Measurements from ENCODE around the gene ARID5A.
"Not testable (repeated sequence)": the region's sequence is repeated elsewhere in the genome, so short reads cannot be mapped to it uniquely, and the experiment has no call there.

ARID5A gene

DNA sequence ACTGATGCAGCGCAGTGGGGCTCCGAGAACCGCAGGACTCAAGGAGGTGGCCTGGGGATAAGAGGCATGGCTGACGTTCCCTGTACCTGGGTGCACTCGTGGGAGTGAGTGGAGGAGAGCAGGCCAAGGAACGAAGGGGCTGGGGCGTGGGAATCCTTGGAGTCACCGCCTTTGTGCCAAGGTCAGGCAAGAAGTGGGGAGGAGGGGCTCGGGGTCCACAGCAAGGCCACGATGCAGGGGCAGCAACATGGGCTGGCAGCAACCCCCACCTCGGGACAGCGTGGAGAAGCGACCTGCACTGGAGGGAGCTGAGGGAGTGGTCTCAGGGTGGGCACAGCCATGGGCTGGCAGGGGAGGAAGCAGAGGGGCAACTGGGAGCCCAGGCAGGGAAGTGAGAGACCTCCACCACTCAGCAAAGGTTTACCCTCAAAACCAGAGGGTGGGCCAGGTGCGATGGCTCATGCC lies 18.6 kb downstream of the ARID5A start:
- no peak for DNase-seq (ENCODE audit: low spot score)

DNA sequence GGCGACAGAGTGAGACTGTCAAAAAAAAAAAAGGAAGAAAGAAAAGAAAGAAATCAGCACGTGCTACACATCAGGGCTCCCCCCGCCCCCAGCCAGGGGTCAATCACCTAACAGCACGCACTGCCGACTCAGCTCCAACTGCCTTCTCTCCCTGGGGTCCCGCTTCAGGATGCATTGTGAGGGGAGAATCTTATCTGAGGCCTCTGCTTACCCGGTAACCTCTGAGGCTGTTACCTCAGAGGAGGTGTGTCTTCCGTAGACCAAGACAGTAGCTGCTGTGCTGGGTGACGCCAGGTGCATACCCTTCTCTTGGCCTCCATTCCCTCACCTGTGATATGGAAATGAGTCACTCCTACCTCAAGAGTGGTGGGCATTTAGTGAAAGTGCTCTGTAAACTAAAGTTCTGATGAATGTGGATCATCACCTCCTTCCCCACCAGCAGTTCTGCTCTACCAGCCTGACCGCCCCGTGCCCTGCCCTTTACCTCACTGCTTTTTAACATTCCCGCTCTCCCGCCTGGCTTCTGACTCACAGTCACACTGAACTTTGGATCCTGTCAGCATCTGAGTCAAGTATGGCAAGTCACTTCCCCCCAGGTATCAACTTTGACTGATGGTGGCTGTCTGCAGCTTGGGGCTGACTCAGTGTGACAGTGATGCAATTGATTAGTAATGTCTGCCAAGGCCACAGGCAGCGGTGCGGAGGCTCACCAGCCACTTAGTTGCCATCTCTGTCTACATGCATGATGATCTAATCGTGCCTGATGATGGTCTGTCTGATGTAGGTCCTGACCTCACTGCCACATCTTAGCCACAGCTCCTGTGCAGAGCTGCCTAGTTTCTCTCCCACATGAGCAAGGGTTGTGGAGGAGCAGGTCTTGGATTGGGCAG lies 20.1 kb downstream of the ARID5A start:
- DNase-seq (ENCODE audit: low spot score) = no peak

GRCh38 chr2:96557421-96557820 lies 20.9 kb downstream of the ARID5A start:
- not testable (repeated sequence) for DNase-seq (ENCODE audit: low spot score)

DNA sequence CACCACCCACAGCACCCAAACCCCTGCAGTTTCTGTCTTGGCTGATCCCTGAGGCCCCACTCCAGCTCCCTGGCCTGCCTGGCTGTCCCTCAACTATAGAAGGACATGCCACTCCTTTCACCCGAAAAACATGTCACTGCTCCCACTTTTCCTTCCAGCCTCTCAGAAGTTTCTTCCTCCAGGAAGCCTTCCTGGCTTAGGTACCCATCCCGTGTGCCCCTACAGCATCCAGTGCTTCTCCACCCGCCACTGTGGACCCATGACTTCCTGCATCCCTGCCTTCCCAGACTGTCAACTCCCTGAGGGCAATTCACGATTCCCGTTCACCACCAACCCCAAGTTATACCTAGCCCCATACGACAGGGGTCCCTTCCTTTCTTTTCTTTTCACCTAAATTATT lies 21.5 kb downstream of the ARID5A start:
- DNase-seq (ENCODE audit: low spot score) = no peak

GRCh38 chr2:96558485-96558884 lies 21.9 kb downstream of the ARID5A start:
- no peak for DNase-seq (ENCODE audit: low spot score)

DNA sequence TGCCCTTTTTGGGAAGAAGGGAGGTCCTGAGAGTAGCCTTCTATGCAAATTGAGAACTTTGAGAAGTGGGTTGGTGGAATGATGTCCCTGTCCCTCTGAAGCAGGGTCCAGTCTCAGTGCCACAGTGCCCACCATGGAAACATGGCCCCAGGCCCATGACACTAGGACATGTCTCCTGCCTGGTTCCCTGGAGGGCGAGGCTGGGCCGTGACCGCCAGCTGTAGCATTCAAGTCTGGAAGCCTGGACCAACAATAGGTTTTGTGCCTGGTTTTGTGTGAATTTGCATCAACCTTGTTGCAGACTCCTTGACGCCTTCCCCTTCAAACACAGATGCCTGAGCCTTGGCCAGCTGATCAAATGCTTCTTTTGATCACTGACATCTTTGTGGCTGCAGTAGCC lies 27.5 kb downstream of the ARID5A start:
- DNase-seq (ENCODE audit: low spot score) = no peak

- no peak for DNase-seq (ENCODE audit: low spot score)
Measured at GRCh38 chr2:96564563-96564962, 28.0 kb downstream of the ARID5A start.

DNA sequence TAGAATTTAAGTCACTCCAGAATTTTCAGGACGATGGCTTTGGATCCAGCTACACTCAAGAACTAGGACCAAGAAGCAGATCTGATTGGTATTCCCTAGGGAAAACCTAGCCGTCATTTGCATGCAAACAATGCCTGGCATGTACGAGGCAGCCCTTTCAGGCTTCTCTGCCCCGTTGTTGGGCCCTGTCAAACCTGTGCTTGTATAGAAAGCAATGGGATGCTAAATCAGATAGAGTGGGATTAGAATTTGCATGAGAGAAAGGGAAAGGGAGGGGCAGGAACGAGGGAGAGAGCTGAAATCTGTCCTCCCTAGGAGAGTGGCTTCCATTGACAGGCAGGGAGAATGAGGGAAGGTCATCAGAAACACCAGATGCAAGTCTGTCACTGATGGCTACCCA lies 28.6 kb downstream of the ARID5A start:
- no peak for DNase-seq (ENCODE audit: low spot score)

- DNase-seq (ENCODE audit: low spot score) = no peak
Measured at GRCh38 chr2:96568094-96568493, 31.5 kb downstream of the ARID5A start.

DNA sequence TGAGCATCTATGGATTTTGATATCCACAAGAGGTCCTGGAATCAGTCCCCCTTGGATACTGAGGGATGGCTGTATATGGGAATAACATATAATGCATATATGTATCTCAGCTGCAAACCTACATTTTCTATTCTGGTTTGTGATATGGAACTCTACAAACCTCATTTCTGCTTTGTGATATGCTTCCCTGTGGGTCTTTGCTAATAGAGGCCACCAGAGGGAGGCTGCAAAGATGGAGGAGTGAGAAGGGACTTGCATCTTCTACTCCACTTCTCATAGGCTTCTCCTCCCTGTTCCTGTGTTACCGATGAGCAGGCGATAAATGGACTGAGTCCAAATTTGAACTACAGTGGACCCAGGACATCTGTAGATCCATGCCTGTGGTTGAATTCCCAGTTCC lies 37.8 kb downstream of the ARID5A start:
- no peak for DNase-seq (ENCODE audit: low spot score)

DNA sequence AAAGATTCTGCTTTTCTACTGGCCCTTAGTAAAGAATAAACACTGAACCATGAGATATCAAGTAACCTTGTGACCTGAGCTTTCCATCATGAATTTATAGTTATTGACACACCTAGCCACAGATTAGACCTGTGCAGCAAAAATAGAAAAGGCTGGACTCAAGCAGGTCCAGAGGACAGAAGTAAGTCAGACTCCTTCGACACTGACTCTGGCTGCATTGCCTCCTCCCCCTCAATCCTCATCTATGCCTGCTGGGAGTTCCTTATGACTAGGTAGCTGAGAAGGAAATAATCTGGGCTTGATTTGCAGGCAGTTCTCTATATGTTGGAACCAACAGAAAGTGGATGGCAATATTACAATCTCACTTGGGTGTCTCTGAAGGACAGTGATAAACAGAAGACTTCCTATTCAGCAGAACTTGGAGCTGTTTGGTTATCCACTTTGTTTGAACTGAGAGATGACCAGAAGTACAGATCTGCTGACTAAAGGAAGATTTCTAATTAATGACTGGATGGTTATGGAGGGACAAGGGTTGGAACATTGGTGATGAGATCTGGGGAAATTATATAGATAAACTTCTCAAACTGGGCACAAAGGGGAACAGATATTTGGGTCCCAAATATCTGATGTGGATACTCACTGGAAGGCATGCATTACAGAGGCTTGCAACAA lies 39.4 kb downstream of the ARID5A start:
- no peak for DNase-seq (ENCODE audit: low spot score)

GRCh38 chr2:96577501-96577900 lies 40.9 kb downstream of the ARID5A start:
- DNase-seq (ENCODE audit: low spot score) = no peak

DNA sequence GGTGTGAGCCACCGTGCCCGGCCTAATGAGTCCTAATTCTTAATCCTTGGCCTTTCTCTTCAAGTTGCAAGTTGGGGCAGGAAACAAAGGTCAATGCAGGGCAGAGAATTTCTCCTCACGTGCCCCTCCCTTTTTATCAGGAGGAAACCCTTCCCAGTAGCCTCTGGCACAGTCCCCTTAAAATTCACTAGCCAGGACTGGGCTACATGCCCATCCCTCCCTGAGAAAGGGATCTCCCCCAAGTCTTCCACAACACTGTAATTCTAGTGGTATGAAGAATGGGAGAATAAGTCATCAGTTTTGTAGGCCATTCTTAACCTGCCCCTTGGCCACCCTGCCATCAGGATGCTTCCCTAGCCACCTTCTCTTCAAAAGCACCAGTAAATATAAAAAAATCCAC lies 42.2 kb downstream of the ARID5A start:
- DNase-seq (ENCODE audit: low spot score) = no peak

DNA sequence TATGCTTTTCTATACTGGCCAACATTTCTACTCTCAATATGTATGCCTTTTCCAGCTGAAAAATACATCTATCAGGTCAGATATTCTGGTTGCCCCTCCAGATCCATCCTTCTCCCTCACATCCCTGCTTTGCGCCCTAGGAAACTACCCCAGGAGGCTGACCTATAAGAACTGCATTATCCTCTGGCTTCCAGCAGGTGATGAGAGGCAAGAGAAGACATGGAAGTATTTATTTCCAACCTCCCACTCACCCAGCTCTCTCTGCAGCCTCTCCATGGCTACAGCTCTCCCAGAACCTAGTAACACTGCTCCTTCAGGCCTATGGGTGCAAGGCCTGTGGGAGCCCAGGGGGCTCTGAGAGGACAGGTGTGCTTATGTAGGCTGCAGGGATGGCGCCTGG lies 42.9 kb downstream of the ARID5A start:
- no peak for DNase-seq (ENCODE audit: low spot score)

DNA sequence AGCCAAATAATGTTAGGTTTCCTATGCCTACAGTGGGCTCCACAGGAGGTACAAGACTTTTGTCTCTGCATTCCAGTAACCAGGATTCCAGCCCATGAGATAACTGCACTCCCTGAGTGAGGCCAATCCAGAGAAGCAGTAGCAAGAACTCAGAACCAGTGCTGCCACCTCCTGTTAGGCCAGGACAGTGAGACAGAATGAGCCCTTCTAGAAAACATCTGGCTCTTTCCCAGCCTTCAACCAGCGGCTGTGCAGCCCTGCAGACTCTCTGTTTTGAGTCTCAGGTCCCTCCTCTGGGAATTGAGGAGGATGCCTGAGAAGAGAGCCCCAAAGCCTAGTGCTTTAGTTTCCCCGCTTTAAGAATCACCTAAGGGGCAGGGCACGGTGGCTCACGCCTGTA lies 44.2 kb downstream of the ARID5A start:
- DNase-seq (ENCODE audit: low spot score) = no peak

GRCh38 chr2:96584017-96584416 lies 47.5 kb downstream of the ARID5A start:
- no peak for DNase-seq (ENCODE audit: low spot score)

- no peak for DNase-seq (ENCODE audit: low spot score)
Measured at GRCh38 chr2:96587843-96588242, 51.3 kb downstream of the ARID5A start.

GRCh38 chr2:96591054-96591453 lies 54.5 kb downstream of the ARID5A start:
- no peak for DNase-seq (ENCODE audit: low spot score)

GRCh38 chr2:96591494-96591893 lies 54.9 kb downstream of the ARID5A start:
- no peak for DNase-seq (ENCODE audit: low spot score)

- no peak for DNase-seq (ENCODE audit: low spot score)
Measured at GRCh38 chr2:96594282-96594681, 57.7 kb downstream of the ARID5A start.

DNA sequence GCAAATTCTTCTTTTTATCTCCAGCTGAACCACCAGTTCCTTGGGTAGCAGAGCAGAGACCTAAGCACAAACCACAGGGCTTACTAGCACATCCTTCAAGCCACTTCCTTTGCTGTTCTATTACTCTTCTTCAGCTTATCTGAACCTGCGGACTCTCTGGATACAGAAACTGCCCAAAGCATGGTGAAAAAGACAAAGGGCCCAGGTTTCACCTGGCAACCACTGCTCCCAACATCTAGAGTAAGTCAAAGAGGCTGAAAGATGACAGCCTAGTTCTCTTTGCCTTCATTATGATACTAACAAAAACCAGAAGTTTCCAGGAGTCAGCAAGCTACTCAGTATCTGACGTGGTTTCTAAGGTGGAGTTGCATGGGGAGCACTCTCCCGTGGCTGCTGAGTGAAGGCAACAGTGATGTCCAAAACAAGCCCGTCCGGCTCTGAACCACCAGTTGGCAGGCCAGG lies 58.2 kb downstream of the ARID5A start:
- no peak for DNase-seq (ENCODE audit: low spot score)

DNA sequence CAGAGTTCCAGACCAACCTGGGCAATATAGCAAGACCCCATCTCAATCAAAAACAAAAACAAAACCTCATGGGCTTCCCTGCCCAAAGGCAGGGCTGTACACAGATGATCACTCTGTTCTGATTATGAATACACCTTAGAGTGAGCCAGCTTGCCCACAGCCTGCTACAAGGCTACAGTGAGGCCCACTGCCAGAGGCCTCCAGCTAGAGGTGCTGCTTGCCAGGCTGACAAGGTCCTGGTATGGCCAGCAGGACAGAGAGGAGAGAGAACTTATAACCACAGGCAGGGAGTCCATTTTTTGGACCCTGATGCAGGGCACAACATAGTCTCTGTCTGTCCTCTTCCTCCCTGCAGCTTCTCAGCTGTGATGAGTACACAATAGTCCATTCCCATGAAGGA lies 60.0 kb downstream of the ARID5A start:
- no peak for DNase-seq (ENCODE audit: low spot score)

- DNase-seq (ENCODE audit: low spot score) = no peak
Measured at GRCh38 chr2:96599941-96600340, 63.4 kb downstream of the ARID5A start.
